Epithelial cell of proximal tubule (primary cell): ENCODE results near the gene MDFIC2. TPM values are rescaled to one million over a fixed set of nuclear protein-coding genes. Genes with fewer than 3 reads are reported as not detected.

Source experiments
- DNase-seq: peaks from one replicate; pipeline ENCODE4 v3.0.0-alpha.2; 2011; ENCODE audit warnings: low read depth
- H3K4me3 ChIP-seq: 2 replicates; pipeline ENCODE4 v1.5.1; 2011; ENCODE audit warnings: low read depth, mild to moderate bottlenecking, low read length
- total RNA-seq: library from RNA; depleted of rRNA; stranded (reverse); fragments of >200 nt; gene quantifications from 2 replicates; pipeline ENCODE4 v1.2.3, GENCODE V29; 2015
- TF ChIP-seq, protein P1 (sequence below): conservative IDR thresholded peaks from 2 replicates; pipeline ENCODE4 v1.5.1; 2012; ENCODE audit warnings: low read depth, mild to moderate bottlenecking, low read length

The MDFIC2 gene
- total RNA-seq, 1 donor from 2014 or later: not detected

GRCh38 chr3:70245746-70246525, 66.5 kb downstream of the MDFIC2 start:
- DNase-seq: no peak
- TF ChIP-seq, protein P1, sequence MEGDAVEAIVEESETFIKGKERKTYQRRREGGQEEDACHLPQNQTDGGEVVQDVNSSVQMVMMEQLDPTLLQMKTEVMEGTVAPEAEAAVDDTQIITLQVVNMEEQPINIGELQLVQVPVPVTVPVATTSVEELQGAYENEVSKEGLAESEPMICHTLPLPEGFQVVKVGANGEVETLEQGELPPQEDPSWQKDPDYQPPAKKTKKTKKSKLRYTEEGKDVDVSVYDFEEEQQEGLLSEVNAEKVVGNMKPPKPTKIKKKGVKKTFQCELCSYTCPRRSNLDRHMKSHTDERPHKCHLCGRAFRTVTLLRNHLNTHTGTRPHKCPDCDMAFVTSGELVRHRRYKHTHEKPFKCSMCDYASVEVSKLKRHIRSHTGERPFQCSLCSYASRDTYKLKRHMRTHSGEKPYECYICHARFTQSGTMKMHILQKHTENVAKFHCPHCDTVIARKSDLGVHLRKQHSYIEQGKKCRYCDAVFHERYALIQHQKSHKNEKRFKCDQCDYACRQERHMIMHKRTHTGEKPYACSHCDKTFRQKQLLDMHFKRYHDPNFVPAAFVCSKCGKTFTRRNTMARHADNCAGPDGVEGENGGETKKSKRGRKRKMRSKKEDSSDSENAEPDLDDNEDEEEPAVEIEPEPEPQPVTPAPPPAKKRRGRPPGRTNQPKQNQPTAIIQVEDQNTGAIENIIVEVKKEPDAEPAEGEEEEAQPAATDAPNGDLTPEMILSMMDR: no peak
- H3K4me3 ChIP-seq: no peak overlapping the region

GRCh38 chr3:70244422-70244821, 68.0 kb downstream of the MDFIC2 start:
- TF ChIP-seq, protein P1: no peak
- no peak overlapping the region for H3K4me3 ChIP-seq
- no peak for DNase-seq

GRCh38 chr3:70242297-70242882, 70.0 kb downstream of the MDFIC2 start:
- H3K4me3 ChIP-seq: no peak overlapping the region
- no peak for DNase-seq
- TF ChIP-seq, protein P1: no peak

DNA sequence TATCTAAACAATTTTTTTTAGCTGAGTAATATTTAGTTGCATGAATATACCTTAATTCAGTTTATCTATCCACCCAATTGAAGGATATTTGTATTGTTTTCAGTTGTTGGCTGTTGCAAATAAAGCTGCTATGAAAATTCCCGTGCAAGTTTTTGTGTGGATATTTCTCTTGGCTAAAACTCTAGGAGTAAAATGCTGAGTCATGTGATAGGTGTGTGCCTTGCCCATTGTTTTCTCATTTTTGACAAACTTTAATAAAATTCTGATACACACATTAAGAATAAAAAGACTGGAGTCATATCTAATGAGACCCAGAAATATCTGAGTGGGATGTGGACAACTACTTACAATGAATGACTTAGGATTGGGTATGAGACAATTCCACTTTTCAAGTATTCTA, 78.6 kb downstream of the MDFIC2 start:
- TF ChIP-seq, protein P1: no peak
- no peak for DNase-seq
- H3K4me3 ChIP-seq: no peak overlapping the region

DNA sequence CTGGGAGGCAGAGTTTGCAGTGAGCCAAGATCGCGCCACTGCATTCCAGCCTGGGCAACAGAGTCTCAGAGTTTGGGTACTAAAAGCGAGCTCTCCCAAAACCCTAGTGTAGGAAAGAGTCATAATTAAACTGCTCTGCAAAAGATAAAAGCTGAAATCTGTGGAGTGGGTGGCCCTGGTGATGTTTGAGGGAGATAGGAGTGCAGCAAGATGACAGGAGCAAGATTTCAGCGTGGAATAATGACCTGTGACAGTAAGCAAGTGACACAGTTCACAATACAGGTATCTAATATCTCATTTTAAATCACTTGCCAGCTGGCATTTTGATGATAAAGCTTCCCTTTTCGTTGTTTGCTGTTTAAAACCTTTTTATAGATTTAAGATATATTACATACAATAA, 79.3 kb downstream of the MDFIC2 start:
- no peak overlapping the region for H3K4me3 ChIP-seq
- DNase-seq: no peak
- TF ChIP-seq, protein P1: no peak

DNA sequence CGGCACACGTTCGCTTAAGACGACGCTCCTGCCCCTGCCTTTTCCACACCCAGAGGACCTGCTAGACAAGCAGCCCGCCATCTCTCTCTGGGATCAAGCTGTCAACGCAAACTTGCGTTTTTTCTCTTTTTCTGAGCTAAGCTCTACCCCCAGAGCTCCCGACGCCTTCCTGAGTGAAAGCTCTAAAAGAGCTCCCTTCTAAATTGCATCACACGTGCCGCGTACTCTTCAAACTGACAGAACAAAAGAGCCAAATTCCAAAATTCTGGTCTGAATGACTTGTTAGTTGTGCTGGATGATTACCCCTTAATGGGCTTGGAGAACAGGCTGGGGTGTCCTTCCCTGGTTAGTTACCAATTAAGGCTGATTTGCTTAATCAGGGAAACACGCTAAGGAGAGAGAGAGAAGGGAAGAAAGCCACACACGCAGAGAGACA, 81.2 kb downstream of the MDFIC2 start:
- H3K4me3 ChIP-seq: no peak overlapping the region
- DNase-seq: no peak
- TF ChIP-seq, protein P1: no peak
